Glutamatergic neuron (in vitro differentiated cells): Measurements from ENCODE around the gene LAMC3. TPM values are rescaled to one million over a fixed set of nuclear protein-coding genes. Genes with fewer than 3 reads are reported as not detected.
"Not testable (repeated sequence)": the region's sequence is repeated elsewhere in the genome, so short reads cannot be mapped to it uniquely, and the experiment has no call there.

Experiments used
- DNase-seq: peaks from one replicate; pipeline ENCODE4 v3.0.0; 2022
- H3K27ac Mint-ChIP-seq: one replicate; pipeline ENCODE4 v1.8.0; 2020; ENCODE audit warnings: mild to moderate bottlenecking, mixed read lengths, inconsistent platforms; ENCODE audit not compliant: unreplicated experiment
- H3K27me3 Mint-ChIP-seq: one replicate; pipeline ENCODE4 v1.8.0; 2020; ENCODE audit warnings: mild to moderate bottlenecking, moderate library complexity, mixed read lengths, inconsistent platforms; ENCODE audit not compliant: unreplicated experiment
- H3K36me3 Mint-ChIP-seq: one replicate; pipeline ENCODE4 v1.8.0; 2020; ENCODE audit warnings: mild to moderate bottlenecking, mixed read lengths, inconsistent platforms; ENCODE audit not compliant: unreplicated experiment
- H3K4me1 Mint-ChIP-seq: one replicate; pipeline ENCODE4 v1.8.0; 2020; ENCODE audit warnings: mild to moderate bottlenecking, low read depth, mixed read lengths, inconsistent platforms; ENCODE audit not compliant: unreplicated experiment
- H3K4me3 Mint-ChIP-seq: one replicate; pipeline ENCODE4 v1.8.0; 2020; ENCODE audit warnings: mild to moderate bottlenecking, mixed read lengths, inconsistent platforms; ENCODE audit not compliant: unreplicated experiment
- H3K9me3 Mint-ChIP-seq: one replicate; pipeline ENCODE4 v1.8.0; 2020; ENCODE audit warnings: mild to moderate bottlenecking, moderate library complexity, mixed read lengths, inconsistent platforms; ENCODE audit not compliant: unreplicated experiment
- total RNA-seq: library from RNA; stranded (reverse); fragmentation: NEBNext Ultra II Directional; extraction: Animal tissue kit (Norgen Biotek cat#: 25700); gene quantifications from one replicate; pipeline ENCODE4 v1.2.1, GENCODE V29; 2021; ENCODE audit not compliant: unreplicated experiment
- TF ChIP-seq, protein P1 (sequence below): fragments of 200-600 bp; sonication (generic); IDR thresholded peaks from one replicate; pipeline ENCODE4 v1.5.0; 2021; ENCODE audit not compliant: partially characterized antibody, unreplicated experiment

The LAMC3 gene
- total RNA-seq, 1 donor from 2014 or later: 0.17 TPM

DNA sequence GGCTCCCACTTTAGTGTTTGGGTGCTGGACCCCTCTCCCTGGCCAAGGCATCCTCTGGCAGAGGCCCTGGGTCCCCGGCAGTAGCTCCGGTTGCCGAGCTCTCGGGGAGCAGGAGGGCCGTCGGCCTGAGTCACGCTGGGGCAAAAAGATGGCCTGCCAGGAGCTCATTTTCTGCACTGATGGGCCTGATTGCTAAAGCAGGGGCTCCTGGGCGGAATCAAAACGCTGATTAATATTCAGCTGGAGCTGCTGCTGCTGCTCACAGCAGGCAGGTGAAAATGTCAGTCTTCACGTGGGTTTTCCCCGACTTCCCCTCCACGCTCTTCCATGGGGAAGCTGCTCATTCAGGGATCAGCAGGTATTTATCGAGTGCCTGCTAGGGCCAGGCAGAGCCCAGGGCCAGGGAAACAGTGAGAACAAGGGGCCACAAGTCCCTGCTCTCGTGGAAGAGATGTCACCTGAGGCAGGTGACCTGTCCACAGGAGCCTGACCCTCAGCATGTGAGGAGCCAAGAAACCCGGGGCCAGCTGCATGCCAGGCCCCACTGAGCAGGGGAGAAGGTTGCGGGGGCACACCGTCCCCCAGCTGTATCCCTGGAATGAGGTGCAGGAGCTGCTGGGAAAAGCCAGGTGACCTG, 22.1 kb downstream of the LAMC3 start:
- no peak for DNase-seq
- peaks cover 5% of the 10 kb centered on the region for H3K4me1 Mint-ChIP-seq
- H3K36me3 Mint-ChIP-seq: no peaks in the 10 kb centered on the region
- TF ChIP-seq, protein P1, sequence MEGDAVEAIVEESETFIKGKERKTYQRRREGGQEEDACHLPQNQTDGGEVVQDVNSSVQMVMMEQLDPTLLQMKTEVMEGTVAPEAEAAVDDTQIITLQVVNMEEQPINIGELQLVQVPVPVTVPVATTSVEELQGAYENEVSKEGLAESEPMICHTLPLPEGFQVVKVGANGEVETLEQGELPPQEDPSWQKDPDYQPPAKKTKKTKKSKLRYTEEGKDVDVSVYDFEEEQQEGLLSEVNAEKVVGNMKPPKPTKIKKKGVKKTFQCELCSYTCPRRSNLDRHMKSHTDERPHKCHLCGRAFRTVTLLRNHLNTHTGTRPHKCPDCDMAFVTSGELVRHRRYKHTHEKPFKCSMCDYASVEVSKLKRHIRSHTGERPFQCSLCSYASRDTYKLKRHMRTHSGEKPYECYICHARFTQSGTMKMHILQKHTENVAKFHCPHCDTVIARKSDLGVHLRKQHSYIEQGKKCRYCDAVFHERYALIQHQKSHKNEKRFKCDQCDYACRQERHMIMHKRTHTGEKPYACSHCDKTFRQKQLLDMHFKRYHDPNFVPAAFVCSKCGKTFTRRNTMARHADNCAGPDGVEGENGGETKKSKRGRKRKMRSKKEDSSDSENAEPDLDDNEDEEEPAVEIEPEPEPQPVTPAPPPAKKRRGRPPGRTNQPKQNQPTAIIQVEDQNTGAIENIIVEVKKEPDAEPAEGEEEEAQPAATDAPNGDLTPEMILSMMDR: no peak
- peaks cover 5% of the 10 kb centered on the region for H3K27me3 Mint-ChIP-seq
- no peak overlapping the region for H3K4me3 Mint-ChIP-seq
- H3K9me3 Mint-ChIP-seq: peaks cover 6% of the 10 kb centered on the region
- no peak overlapping the region for H3K27ac Mint-ChIP-seq

DNA sequence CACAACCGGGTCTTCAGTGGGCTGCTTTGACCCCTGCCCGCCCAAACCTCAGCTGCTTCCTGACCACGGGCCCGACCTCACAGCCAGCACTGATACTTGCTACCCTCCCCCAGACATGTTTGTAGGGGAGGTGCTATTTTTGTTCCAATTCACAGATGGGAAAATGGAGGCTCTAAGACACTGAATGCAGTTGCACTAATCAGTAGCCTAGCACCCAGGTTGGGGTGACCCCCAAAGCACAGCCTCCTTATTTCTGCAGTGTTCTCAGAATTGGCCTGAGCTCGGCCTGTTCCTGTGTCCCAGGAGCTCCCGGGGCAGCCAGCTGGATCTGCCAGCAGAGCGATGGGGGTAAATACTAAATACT, 22.6 kb downstream of the LAMC3 start:
- Mint-ChIP-seq H3K4me1 (peaks cover 5% of the 10 kb centered on the region), H3K27ac (no peak overlapping the region), H3K9me3 (peaks cover 6% of the 10 kb centered on the region), H3K27me3 (peaks cover 5% of the 10 kb centered on the region), H3K36me3 (no peaks in the 10 kb centered on the region), H3K4me3 (no peak overlapping the region)
- DNase-seq: no peak
- TF ChIP-seq, protein P1: no peak

DNA sequence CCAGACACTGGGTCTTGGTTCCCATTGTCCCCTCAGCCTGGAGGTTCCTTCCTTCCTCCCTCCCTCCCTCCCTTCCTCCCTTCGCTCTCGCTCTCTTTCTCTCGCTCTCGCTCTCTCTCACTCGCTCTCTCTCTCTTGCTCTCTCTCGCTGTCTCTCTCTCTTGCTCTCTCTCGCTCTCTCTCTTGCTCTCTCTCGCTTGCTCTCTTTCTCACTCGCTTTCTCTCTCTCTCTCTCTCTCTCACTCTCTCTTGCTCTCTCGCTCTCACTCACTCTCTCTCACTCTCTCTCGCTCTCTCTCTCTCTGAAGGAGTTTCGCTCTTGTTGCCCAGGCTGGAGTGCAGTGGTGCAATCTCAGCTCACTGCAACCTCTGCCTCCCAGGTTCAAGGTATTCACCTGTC, 23.4 kb downstream of the LAMC3 start:
- peaks cover 8% of the 10 kb centered on the region for H3K4me1 Mint-ChIP-seq
- TF ChIP-seq, protein P1: no peak
- DNase-seq: no peak
- H3K36me3 Mint-ChIP-seq: no peaks in the 10 kb centered on the region
- peaks cover 9% of the 10 kb centered on the region for H3K27me3 Mint-ChIP-seq
- no peak overlapping the region for H3K4me3 Mint-ChIP-seq
- H3K9me3 Mint-ChIP-seq: peaks cover 6% of the 10 kb centered on the region
- H3K27ac Mint-ChIP-seq: no peak overlapping the region

DNA sequence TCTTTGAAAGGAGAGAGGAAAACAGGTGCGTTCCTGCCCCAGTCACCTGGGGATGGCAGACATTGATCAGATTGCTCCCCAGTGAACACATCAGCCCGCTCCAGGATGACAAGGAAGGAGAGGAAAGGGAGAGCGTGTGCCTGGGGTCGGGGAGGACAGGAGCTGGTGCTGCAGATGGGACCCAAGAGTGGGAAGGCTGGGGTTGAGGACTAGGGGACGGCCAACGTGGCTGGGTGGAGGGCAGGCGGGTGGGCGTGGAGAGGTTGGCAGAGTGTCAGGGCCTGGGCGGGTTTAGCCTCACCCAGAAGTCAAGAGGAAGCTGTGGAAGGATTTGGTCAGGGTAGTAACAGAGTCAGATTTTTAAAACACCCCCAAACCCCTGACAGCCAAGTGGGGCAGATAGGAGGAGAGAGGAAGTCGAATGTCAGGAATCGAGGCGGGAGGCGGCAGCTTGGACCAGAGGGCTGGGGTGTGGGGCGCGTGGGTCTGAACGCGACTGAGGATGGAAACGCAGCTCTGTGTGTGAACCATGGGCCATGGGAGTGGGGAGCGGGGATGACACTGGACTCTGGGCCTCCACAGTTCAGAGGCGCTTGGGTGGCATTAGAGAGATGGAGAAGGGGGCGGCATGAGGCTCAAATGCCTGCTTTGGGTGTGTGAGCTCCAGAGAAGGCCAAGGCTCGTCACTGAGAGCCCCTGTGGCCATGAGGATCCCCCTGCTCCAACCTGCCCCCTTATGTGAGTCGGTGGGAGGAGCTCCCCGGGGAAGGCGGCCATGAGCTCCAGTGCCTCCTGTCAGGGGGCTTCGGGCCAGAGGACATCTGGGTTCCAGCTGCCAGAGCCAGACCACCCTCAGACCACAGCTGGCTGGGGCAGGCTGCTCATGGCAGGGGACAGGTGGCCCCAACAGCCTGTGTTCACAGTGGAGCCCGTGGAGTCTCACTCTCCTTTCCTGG, 24.6 kb downstream of the LAMC3 start:
- Mint-ChIP-seq H3K4me1 (peaks cover 16% of the 10 kb centered on the region), H3K9me3 (peaks cover 9% of the 10 kb centered on the region), H3K27me3 (peaks cover 14% of the 10 kb centered on the region), H3K4me3 (no peak overlapping the region), H3K36me3 (no peaks in the 10 kb centered on the region), H3K27ac (peak overlapping the region; percentile 4)
- TF ChIP-seq, protein P1: no peak
- DNase-seq: peak; percentile 40

DNA sequence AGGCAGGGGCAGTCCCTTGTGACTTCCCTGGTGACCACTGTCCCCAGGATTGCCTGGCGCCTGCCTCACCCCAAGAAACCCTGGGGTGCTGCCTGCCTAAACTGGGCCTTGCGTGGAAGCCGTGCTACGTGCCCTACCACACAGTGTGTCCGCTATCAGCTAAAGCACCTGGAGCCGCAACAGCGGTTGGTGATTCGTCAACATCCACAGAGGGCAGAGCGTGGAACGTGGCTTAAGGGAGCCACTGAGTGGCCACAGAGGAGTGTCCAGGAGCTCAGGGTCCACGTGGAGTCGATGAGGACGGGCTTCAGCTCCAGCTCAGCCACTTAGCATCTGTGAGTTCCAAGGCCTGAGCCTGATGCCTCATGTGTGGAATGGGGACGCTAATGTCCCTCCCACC, 25.3 kb downstream of the LAMC3 start:
- H3K9me3 Mint-ChIP-seq: peaks cover 8% of the 10 kb centered on the region
- H3K4me3 Mint-ChIP-seq: no peak overlapping the region
- H3K4me1 Mint-ChIP-seq: peaks cover 16% of the 10 kb centered on the region
- H3K27me3 Mint-ChIP-seq: peaks cover 15% of the 10 kb centered on the region
- no peak for DNase-seq
- H3K27ac Mint-ChIP-seq: no peak overlapping the region
- no peaks in the 10 kb centered on the region for H3K36me3 Mint-ChIP-seq
- TF ChIP-seq, protein P1: no peak

DNA sequence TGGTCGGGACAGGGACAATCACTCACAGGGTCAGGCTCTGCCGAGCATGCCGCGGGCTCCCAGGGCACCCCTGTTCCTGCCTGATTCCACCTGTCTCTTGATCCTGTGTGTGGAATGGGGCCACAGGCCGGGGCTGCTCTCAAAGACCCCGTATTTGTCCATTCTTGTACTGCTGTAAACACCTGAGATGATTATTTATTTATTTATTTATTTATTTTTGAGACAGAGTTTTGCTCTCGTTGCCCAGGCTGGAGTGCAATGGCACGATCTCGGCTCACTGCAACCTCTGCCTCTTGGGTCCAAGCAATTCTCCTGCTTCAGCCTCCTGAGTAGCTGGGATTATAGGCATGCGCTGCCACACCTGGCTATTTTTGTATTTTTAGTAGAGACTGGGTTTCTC, 25.8 kb downstream of the LAMC3 start:
- not testable (repeated sequence) for H3K27ac Mint-ChIP-seq, DNase-seq, H3K9me3 Mint-ChIP-seq, H3K4me3 Mint-ChIP-seq, H3K36me3 Mint-ChIP-seq
- Mint-ChIP-seq H3K4me1 (peaks cover 16% of the 10 kb centered on the region), H3K27me3 (peaks cover 16% of the 10 kb centered on the region)
